ENCODE measurements around the gene MEGF10. TPM values are rescaled to one million over a fixed set of nuclear protein-coding genes. Genes with fewer than 3 reads are reported as not detected.
"Not testable (repeated sequence)": the region's sequence is repeated elsewhere in the genome, so short reads cannot be mapped to it uniquely, and the experiment has no call there.

MEGF10 gene
- total and polyA plus RNA-seq, 7 donors, result 0.68 to 23.6 (median 2.2) TPM

- DNase-seq, result no peak
- no peak for TF ChIP-seq CTCF (IDR thresholded peaks at IDR 0.05)
- H3K9me3 ChIP-seq, result no peaks in the 10 kb centered on the region
- no peaks in the 10 kb centered on the region for H3K27me3 ChIP-seq (ENCODE audit: insufficient read depth in 3 of 3, low read length in 2 of 3)
- no peak overlapping the region for H3K27ac ChIP-seq
- no peak for ATAC-seq
- WGBS, 3 donors, result 87 to 90% (median 88%) methylated on average over 3 of the region's 3 CpGs
- no peaks in the 10 kb centered on the region for H3K4me1 ChIP-seq
- no peak overlapping the region for H3K4me3 ChIP-seq
- no peaks in the 10 kb centered on the region for H3K36me3 ChIP-seq (ENCODE audit: insufficient read depth in 1 of 2, low read depth in 1 of 2)
- intact Hi-C loops (cut with DNase I), result no loop called here
Observed at GRCh38 chr5:127260686-127261085, 29.9 kb upstream of the MEGF10 start.

GRCh38 chr5:127265473-127265872 lies 25.1 kb upstream of the MEGF10 start:
- DNase-seq; intact Hi-C loops (cut with DNase I); H3K27ac ChIP-seq; H3K36me3 ChIP-seq (ENCODE audit: insufficient read depth in 1 of 2, low read depth in 1 of 2); ATAC-seq; H3K4me3 ChIP-seq; H3K27me3 ChIP-seq (ENCODE audit: insufficient read depth in 3 of 3, low read length in 2 of 3); H3K9me3 ChIP-seq; H3K4me1 ChIP-seq: not testable (repeated sequence)
- 91% methylated on average over 1 of the region's 1 CpG; no CpG with 5 or more reads in 2 of the 3 donors for WGBS, 3 donors

GRCh38 chr5:127268342-127268741 lies 22.3 kb upstream of the MEGF10 start:
- H3K4me1 ChIP-seq; H3K9me3 ChIP-seq; ATAC-seq; H3K27ac ChIP-seq; intact Hi-C loops (cut with DNase I); H3K36me3 ChIP-seq (ENCODE audit: insufficient read depth in 1 of 2, low read depth in 1 of 2); DNase-seq; H3K27me3 ChIP-seq (ENCODE audit: insufficient read depth in 3 of 3, low read length in 2 of 3); H3K4me3 ChIP-seq: not testable (repeated sequence)
- 58 to 64% (median 64%) methylated on average over 8 to 9 of the region's 9 CpGs for WGBS, 3 donors

GRCh38 chr5:127270713-127271112 lies 19.9 kb upstream of the MEGF10 start:
- 94 to 97% (median 96%) methylated on average over 4 of the region's 4 CpGs for WGBS, 3 donors
- H3K9me3 ChIP-seq; H3K4me3 ChIP-seq; H3K4me1 ChIP-seq; H3K27ac ChIP-seq; intact Hi-C loops (cut with DNase I); ATAC-seq; H3K36me3 ChIP-seq (ENCODE audit: insufficient read depth in 1 of 2, low read depth in 1 of 2); DNase-seq; H3K27me3 ChIP-seq (ENCODE audit: insufficient read depth in 3 of 3, low read length in 2 of 3): not testable (repeated sequence)

- DNase-seq (no peak), ATAC-seq (no peak)
- Histone ChIP-seq H3K36me3 (ENCODE audit: insufficient read depth in 1 of 2, low read depth in 1 of 2) (no peaks in the 10 kb centered on the region), H3K4me1 (no peaks in the 10 kb centered on the region), H3K27ac (no peak overlapping the region), H3K9me3 (no peaks in the 10 kb centered on the region), H3K4me3 (no peak overlapping the region), H3K27me3 (ENCODE audit: insufficient read depth in 3 of 3, low read length in 2 of 3) (no peaks in the 10 kb centered on the region)
- 62 to 72% (median 65%) methylated on average over 2 of the region's 2 CpGs for WGBS, 3 donors
- no peak for TF ChIP-seq CTCF (IDR thresholded peaks at IDR 0.05)
- intact Hi-C loops (cut with DNase I), result no loop called here
Observed at GRCh38 chr5:127275641-127276193, 14.9 kb upstream of the MEGF10 start.

- no peak overlapping the region for H3K27ac ChIP-seq
- DNase-seq, result no peak
- no peaks in the 10 kb centered on the region for H3K9me3 ChIP-seq
- no peak for ATAC-seq
- TF ChIP-seq CTCF (IDR thresholded peaks at IDR 0.05), result no peak
- no peak overlapping the region for H3K4me3 ChIP-seq
- no peaks in the 10 kb centered on the region for H3K36me3 ChIP-seq (ENCODE audit: insufficient read depth in 1 of 2, low read depth in 1 of 2)
- no peaks in the 10 kb centered on the region for H3K27me3 ChIP-seq (ENCODE audit: insufficient read depth in 3 of 3, low read length in 2 of 3)
- 73 to 83% (median 82%) methylated on average over 11 of the region's 11 CpGs for WGBS, 3 donors
- no peaks in the 10 kb centered on the region for H3K4me1 ChIP-seq
- intact Hi-C loops (cut with DNase I), result no loop called here
Observed at GRCh38 chr5:127280491-127281220, 9.9 kb upstream of the MEGF10 start.

Data from psoas muscle (tissue), 8 donors.